Activated CD4-positive, alpha-beta T cell treated with anti-CD3 and anti-CD28 coated beads for 36 hours (primary cell): Measurements from ENCODE around the gene BORCS5. TPM values are rescaled to one million over a fixed set of nuclear protein-coding genes. Genes with fewer than 3 reads are reported as not detected.

Experiments used
- ATAC-seq: fragments of 200-7000 bp; cut with Tn5 transposase; one replicate; pipeline ENCODE4 v1.10.0; 2021; ENCODE audit warnings: mild to moderate bottlenecking, moderate library complexity
- CTCF ChIA-PET: fragments of 350-600 bp; sonication (Branson Sonifier 250); formaldehyde crosslinking; loops from one replicate; lab custom pipeline; 2021; ENCODE audit warnings: antibody characterized with exemption; lab: Charles Lee
- POLR2A ChIA-PET: fragments of 350-600 bp; sonication (Branson Sonifier 250); formaldehyde crosslinking; loops from one replicate; lab custom pipeline; 2021; ENCODE audit warnings: antibody characterized with exemption, inconsistent platforms; lab: Charles Lee
- DNase-seq: peaks from one replicate; pipeline ENCODE4 v3.0.0-alpha.2; 2020
- H3K27ac Mint-ChIP-seq: one replicate; pipeline ENCODE4 v1.8.0; 2021; ENCODE audit warnings: mixed read lengths
- H3K27me3 Mint-ChIP-seq: one replicate; pipeline ENCODE4 v1.8.0; 2021; ENCODE audit warnings: mixed read lengths
- H3K36me3 Mint-ChIP-seq: one replicate; pipeline ENCODE4 v1.8.0; 2021; ENCODE audit warnings: low read depth, mixed read lengths
- H3K4me1 Mint-ChIP-seq: one replicate; pipeline ENCODE4 v1.8.0; 2021; ENCODE audit warnings: mixed read lengths
- H3K4me3 Mint-ChIP-seq: one replicate; pipeline ENCODE4 v1.8.0; 2021; ENCODE audit warnings: mild to moderate bottlenecking, moderate library complexity, mixed read lengths
- H3K9me3 Mint-ChIP-seq: one replicate; pipeline ENCODE4 v1.8.0; 2021; ENCODE audit warnings: low read depth, mixed read lengths
- intact Hi-C, 2 experiments: fragments of 100-400 bp; cut with DNase I in 1 of 2; cut with micrococcal nuclease in 1 of 2; formaldehyde crosslinking; loops; one replicate each; pipeline versions ENCODE4 v1.14.2 to v1.15.1; 2022 to 2024; cut with DNase I, micrococcal nuclease
- total RNA-seq, 2 experiments: library from RNA; stranded (reverse); gene quantifications; one replicate each; pipeline ENCODE4 v1.2.3, GENCODE V29; 2021

Gene BORCS5
- total RNA-seq, 2 experiments from 2014 or later, result 41.8 to 45.0 TPM

- Mint-ChIP-seq H3K36me3 (peaks cover 27% of the 10 kb centered on the region), H3K4me1 (peaks cover 20% of the 10 kb centered on the region), H3K9me3 (no peaks in the 10 kb centered on the region), H3K4me3 (no peak overlapping the region), H3K27ac (no peak overlapping the region), H3K27me3 (no peaks in the 10 kb centered on the region)
- no peak for DNase-seq
- POLR2A ChIA-PET, result no interaction called here
- intact Hi-C loops, result no loop called here
- CTCF ChIA-PET, result interaction anchor here (1.0 to 1.2 kb wide), 3 partner anchors 8 to 18 kb away, joined by 3 to 4 read pairs (median 3); no protein-coding TSS in a partner anchor
- no peak for ATAC-seq
Measured at GRCh38 chr12:12393171-12393570, 36.3 kb downstream of the BORCS5 start.

GRCh38 chr12:12396694-12397093 is 39.8 kb downstream of the BORCS5 start:
- H3K9me3 Mint-ChIP-seq, result no peaks in the 10 kb centered on the region
- ChIA-PET CTCF (no interaction called here), POLR2A (no interaction called here)
- no peak for DNase-seq
- no peak overlapping the region for H3K4me3 Mint-ChIP-seq
- no peak for ATAC-seq
- intact Hi-C loops, result no loop called here
- H3K4me1 Mint-ChIP-seq, result peaks cover 33% of the 10 kb centered on the region
- H3K27ac Mint-ChIP-seq, result no peak overlapping the region
- H3K36me3 Mint-ChIP-seq, result peaks cover 28% of the 10 kb centered on the region
- no peaks in the 10 kb centered on the region for H3K27me3 Mint-ChIP-seq

GRCh38 chr12:12397184-12397583 is 40.3 kb downstream of the BORCS5 start:
- Mint-ChIP-seq H3K36me3 (peaks cover 30% of the 10 kb centered on the region), H3K9me3 (no peaks in the 10 kb centered on the region), H3K27me3 (no peaks in the 10 kb centered on the region), H3K4me3 (no peak overlapping the region), H3K4me1 (peaks cover 33% of the 10 kb centered on the region), H3K27ac (no peak overlapping the region)
- POLR2A ChIA-PET, result no interaction called here
- ATAC-seq (no peak), DNase-seq (no peak)
- CTCF ChIA-PET, result interaction anchor here (1.2 kb wide), 1 partner anchor 13 kb away, joined by 4 read pairs; no protein-coding TSS in a partner anchor
- intact Hi-C loops, result no loop called here

GRCh38 chr12:12398026-12398859 is 41.4 kb downstream of the BORCS5 start:
- no peaks in the 10 kb centered on the region for H3K27me3 Mint-ChIP-seq
- no peaks in the 10 kb centered on the region for H3K9me3 Mint-ChIP-seq
- no peak for DNase-seq
- H3K36me3 Mint-ChIP-seq, result peaks cover 34% of the 10 kb centered on the region
- H3K4me1 Mint-ChIP-seq, result peaks cover 37% of the 10 kb centered on the region
- CTCF ChIA-PET, result interaction anchor here (0.6 to 1.2 kb wide), 3 partner anchors 14 to 96 kb away, joined by 3 to 4 read pairs (median 4); no protein-coding TSS in a partner anchor
- POLR2A ChIA-PET, result interaction anchor here (0.7 to 1.0 kb wide), 2 partner anchors 9 to 419 kb away, joined by 3 read pairs; no protein-coding TSS in a partner anchor
- H3K4me3 Mint-ChIP-seq, result no peak overlapping the region
- no peak overlapping the region for H3K27ac Mint-ChIP-seq
- no peak for ATAC-seq
- intact Hi-C loops, result no loop called here

- Mint-ChIP-seq H3K4me1 (peaks cover 46% of the 10 kb centered on the region), H3K27me3 (no peaks in the 10 kb centered on the region), H3K9me3 (no peaks in the 10 kb centered on the region), H3K36me3 (peaks cover 36% of the 10 kb centered on the region), H3K4me3 (no peak overlapping the region), H3K27ac (no peak overlapping the region)
- POLR2A ChIA-PET, result no interaction called here
- DNase-seq (no peak), ATAC-seq (no peak)
- CTCF ChIA-PET, result interaction anchor here (0.6 kb wide), 1 partner anchor 31 kb away, joined by 3 read pairs; no protein-coding TSS in a partner anchor
- intact Hi-C loops, result no loop called here
Measured at GRCh38 chr12:12399161-12399560, 42.3 kb downstream of the BORCS5 start.

- Mint-ChIP-seq H3K27me3 (no peaks in the 10 kb centered on the region), H3K36me3 (peaks cover 35% of the 10 kb centered on the region), H3K27ac (no peak overlapping the region), H3K9me3 (no peaks in the 10 kb centered on the region), H3K4me3 (no peak overlapping the region), H3K4me1 (peaks cover 45% of the 10 kb centered on the region)
- DNase-seq, result no peak
- intact Hi-C loops, result no loop called here
- ChIA-PET POLR2A (no interaction called here), CTCF (interaction anchor here (0.6 to 0.7 kb wide), 2 partner anchors 21 to 32 kb away, joined by 3 read pairs; no protein-coding TSS in a partner anchor)
- no peak for ATAC-seq
Measured at GRCh38 chr12:12399776-12400305, 43.0 kb downstream of the BORCS5 start.

- intact Hi-C loops, result no loop called here
- no peak overlapping the region for H3K4me3 Mint-ChIP-seq
- ATAC-seq (no peak), DNase-seq (no peak)
- CTCF ChIA-PET, result interaction anchor here (1.2 to 1.7 kb wide), 3 partner anchors 11 to 24 kb away, joined by 3 to 5 read pairs (median 5); no protein-coding TSS in a partner anchor
- H3K4me1 Mint-ChIP-seq, result peaks cover 42% of the 10 kb centered on the region
- POLR2A ChIA-PET, result no interaction called here
- peaks cover 31% of the 10 kb centered on the region for H3K36me3 Mint-ChIP-seq
- H3K27ac Mint-ChIP-seq, result no peak overlapping the region
- no peaks in the 10 kb centered on the region for H3K27me3 Mint-ChIP-seq
- no peaks in the 10 kb centered on the region for H3K9me3 Mint-ChIP-seq
Measured at GRCh38 chr12:12400793-12401192, 43.9 kb downstream of the BORCS5 start.

GRCh38 chr12:12403264-12404248 is 46.7 kb downstream of the BORCS5 start:
- POLR2A ChIA-PET, result interaction anchor here (0.5 to 0.9 kb wide), 4 partner anchors 20 to 170 kb away, joined by 3 to 8 read pairs (median 3); no protein-coding TSS in a partner anchor
- CTCF ChIA-PET, result interaction anchor here (0.6 to 2.3 kb wide), 5 partner anchors 18 to 333 kb away, joined by 3 to 7 read pairs (median 3); no protein-coding TSS in a partner anchor
- no peaks in the 10 kb centered on the region for H3K9me3 Mint-ChIP-seq
- H3K4me1 Mint-ChIP-seq, result peaks cover 33% of the 10 kb centered on the region
- DNase-seq (no peak), ATAC-seq (peak; percentile 26)
- H3K4me3 Mint-ChIP-seq, result no peak overlapping the region
- peaks cover 29% of the 10 kb centered on the region for H3K36me3 Mint-ChIP-seq
- intact Hi-C loops, result no loop called here
- H3K27ac Mint-ChIP-seq, result peak overlapping the region; percentile 11
- H3K27me3 Mint-ChIP-seq, result no peaks in the 10 kb centered on the region

GRCh38 chr12:12404297-12404696 is 47.4 kb downstream of the BORCS5 start:
- no peak for ATAC-seq
- Mint-ChIP-seq H3K4me3 (no peak overlapping the region), H3K36me3 (peaks cover 31% of the 10 kb centered on the region), H3K27me3 (no peaks in the 10 kb centered on the region), H3K27ac (peak overlapping the region; percentile 11), H3K4me1 (peaks cover 32% of the 10 kb centered on the region), H3K9me3 (peaks cover 1% of the 10 kb centered on the region)
- CTCF ChIA-PET, result interaction anchor here (1.0 to 2.3 kb wide), 2 partner anchors 27 to 118 kb away, joined by 3 to 7 read pairs; no protein-coding TSS in a partner anchor
- POLR2A ChIA-PET, result interaction anchor here (0.6 to 0.9 kb wide), 3 partner anchors 19 to 170 kb away, joined by 3 read pairs; no protein-coding TSS in a partner anchor
- no peak for DNase-seq
- intact Hi-C loops, result no loop called here

GRCh38 chr12:12405882-12406281 is 49.0 kb downstream of the BORCS5 start:
- POLR2A ChIA-PET, result no interaction called here
- DNase-seq, result no peak
- CTCF ChIA-PET, result interaction anchor here (0.8 kb wide), 2 partner anchors 72 to 288 kb away, joined by 3 to 4 read pairs; no protein-coding TSS in a partner anchor
- H3K27ac Mint-ChIP-seq, result no peak overlapping the region
- peaks cover 1% of the 10 kb centered on the region for H3K9me3 Mint-ChIP-seq
- intact Hi-C loops, result no loop called here
- H3K4me1 Mint-ChIP-seq, result peaks cover 26% of the 10 kb centered on the region
- H3K4me3 Mint-ChIP-seq, result no peak overlapping the region
- H3K27me3 Mint-ChIP-seq, result no peaks in the 10 kb centered on the region
- no peak for ATAC-seq
- peaks cover 30% of the 10 kb centered on the region for H3K36me3 Mint-ChIP-seq
